ENCODE data around the gene AGAP1. TPM values are rescaled to one million over a fixed set of nuclear protein-coding genes. Genes with fewer than 3 reads are reported as not detected.

The AGAP1 gene
- total RNA-seq, 1 experiment from 2014 or later, result 18.3 TPM

GRCh38 chr2:235563056-235563910 is 69.4 kb downstream of the AGAP1 start:
- DNase-seq (ENCODE audit: extremely low read depth, low read depth), result no peak

- DNase-seq (ENCODE audit: extremely low read depth, low read depth), result no peak
These were observed 70.2 kb downstream of the AGAP1 start for GRCh38 chr2:235564066-235564465.

GRCh38 chr2:235564884-235565530 is 71.2 kb downstream of the AGAP1 start:
- no peak for DNase-seq (ENCODE audit: extremely low read depth, low read depth)

- no peak for DNase-seq (ENCODE audit: extremely low read depth, low read depth)
These were observed 72.6 kb downstream of the AGAP1 start for GRCh38 chr2:235566415-235566814.

- no peak for DNase-seq (ENCODE audit: extremely low read depth, low read depth)
These were observed 73.2 kb downstream of the AGAP1 start for GRCh38 chr2:235566931-235567495.

GRCh38 chr2:235567842-235568241 is 74.0 kb downstream of the AGAP1 start:
- DNase-seq (ENCODE audit: extremely low read depth, low read depth), result no peak

GRCh38 chr2:235568431-235568830 is 74.6 kb downstream of the AGAP1 start:
- no peak for DNase-seq (ENCODE audit: extremely low read depth, low read depth)

- no peak for DNase-seq (ENCODE audit: extremely low read depth, low read depth)
These were observed 76.0 kb downstream of the AGAP1 start for GRCh38 chr2:235569837-235570236.

GRCh38 chr2:235570256-235570655 is 76.4 kb downstream of the AGAP1 start:
- no peak for DNase-seq (ENCODE audit: extremely low read depth, low read depth)

- no peak for DNase-seq (ENCODE audit: extremely low read depth, low read depth)
These were observed 77.3 kb downstream of the AGAP1 start for GRCh38 chr2:235570966-235571692.

- no peak for DNase-seq (ENCODE audit: extremely low read depth, low read depth)
These were observed 78.7 kb downstream of the AGAP1 start for GRCh38 chr2:235572592-235572991.

- no peak for DNase-seq (ENCODE audit: extremely low read depth, low read depth)
These were observed 79.7 kb downstream of the AGAP1 start for GRCh38 chr2:235573331-235574221.

- no peak for DNase-seq (ENCODE audit: extremely low read depth, low read depth)
These were observed 81.6 kb downstream of the AGAP1 start for GRCh38 chr2:235575431-235575830.

GRCh38 chr2:235575904-235576303 is 82.1 kb downstream of the AGAP1 start:
- DNase-seq (ENCODE audit: extremely low read depth, low read depth), result no peak

GRCh38 chr2:235576337-235576910 is 82.6 kb downstream of the AGAP1 start:
- no peak for DNase-seq (ENCODE audit: extremely low read depth, low read depth)

- no peak for DNase-seq (ENCODE audit: extremely low read depth, low read depth)
These were observed 83.8 kb downstream of the AGAP1 start for GRCh38 chr2:235577404-235578330.

GRCh38 chr2:235579128-235579527 is 85.3 kb downstream of the AGAP1 start:
- no peak for DNase-seq (ENCODE audit: extremely low read depth, low read depth)

GRCh38 chr2:235580426-235581157 is 86.7 kb downstream of the AGAP1 start:
- DNase-seq (ENCODE audit: extremely low read depth, low read depth), result no peak
